HG03135 (cell line): ENCODE measurements around the gene PPM1L.

ENCODE experiments used
- ATAC-seq: cut with Tn5 transposase; IDR thresholded peaks from one replicate; pipeline ENCODE4 v1.9.1; 2021; ENCODE audit warnings: mild to moderate bottlenecking, moderate library complexity; ENCODE audit not compliant: unreplicated experiment

The PPM1L gene

DNA sequence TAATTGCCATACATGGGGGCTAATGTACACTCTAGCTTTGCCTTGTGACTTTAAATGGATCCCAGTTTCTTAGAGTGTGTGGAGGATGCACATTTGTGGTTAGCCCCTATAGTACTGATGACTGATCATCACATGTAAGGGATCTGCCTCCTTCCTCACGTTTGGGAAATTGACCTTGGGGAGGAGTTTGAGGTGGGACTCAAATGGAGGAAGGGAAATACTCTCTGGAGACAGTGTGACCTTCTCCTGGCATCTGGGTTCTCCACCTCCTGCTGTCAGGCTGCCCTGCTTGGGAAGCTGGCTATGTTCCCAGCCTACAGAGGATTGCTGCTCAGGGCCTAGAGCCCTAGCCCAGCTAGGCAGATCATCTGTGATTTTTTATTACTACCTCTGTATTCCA is 48.7 kb downstream of the PPM1L start:
- ATAC-seq: no peak

GRCh38 chr3:160806094-160806493 is 50.1 kb downstream of the PPM1L start:
- no peak for ATAC-seq

DNA sequence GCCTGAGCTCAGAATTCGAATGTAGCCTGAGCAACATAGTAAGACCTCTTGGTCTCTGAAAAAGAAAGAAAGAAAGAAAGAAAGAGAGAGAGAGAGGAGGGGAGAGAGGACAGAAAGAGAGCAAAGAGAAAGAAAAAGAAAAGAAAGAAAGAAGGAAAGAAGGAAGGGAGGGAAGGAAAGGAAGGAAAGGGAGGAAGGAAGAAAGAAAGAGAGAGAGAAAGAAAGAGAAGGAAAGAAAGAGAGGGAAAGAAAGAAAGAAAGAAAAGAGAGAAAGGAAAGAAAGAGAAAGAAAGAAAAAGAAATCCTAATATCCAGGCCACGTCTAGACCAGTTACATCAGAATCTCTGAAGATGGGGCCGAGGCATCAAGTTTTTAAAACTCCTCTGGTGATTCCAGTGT is 50.7 kb downstream of the PPM1L start:
- no peak for ATAC-seq

GRCh38 chr3:160808838-160809237 is 52.8 kb downstream of the PPM1L start:
- no peak for ATAC-seq

DNA sequence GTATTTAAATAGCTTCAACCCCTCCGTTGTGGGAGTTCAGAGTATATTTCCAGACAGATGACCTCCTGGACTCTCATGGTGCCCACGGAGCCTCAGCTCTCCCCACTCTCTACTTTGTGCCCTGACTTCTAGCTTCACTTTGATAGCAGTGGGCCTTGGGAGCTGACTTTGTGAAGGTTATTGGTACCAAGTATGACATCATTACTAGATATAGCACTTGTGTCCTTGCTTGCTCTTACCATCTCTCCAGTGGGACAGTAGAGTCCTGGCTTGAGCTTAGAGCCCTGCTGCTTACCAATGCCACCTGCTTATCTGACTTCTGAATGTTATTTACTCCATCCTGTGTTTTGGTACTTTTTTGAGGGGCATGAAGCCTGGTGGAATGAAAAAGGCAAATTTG is 53.4 kb downstream of the PPM1L start:
- no peak for ATAC-seq

GRCh38 chr3:160810362-160811236 is 54.6 kb downstream of the PPM1L start:
- no peak for ATAC-seq

- no peak for ATAC-seq
Measured at GRCh38 chr3:160811237-160811548, 55.2 kb downstream of the PPM1L start.

DNA sequence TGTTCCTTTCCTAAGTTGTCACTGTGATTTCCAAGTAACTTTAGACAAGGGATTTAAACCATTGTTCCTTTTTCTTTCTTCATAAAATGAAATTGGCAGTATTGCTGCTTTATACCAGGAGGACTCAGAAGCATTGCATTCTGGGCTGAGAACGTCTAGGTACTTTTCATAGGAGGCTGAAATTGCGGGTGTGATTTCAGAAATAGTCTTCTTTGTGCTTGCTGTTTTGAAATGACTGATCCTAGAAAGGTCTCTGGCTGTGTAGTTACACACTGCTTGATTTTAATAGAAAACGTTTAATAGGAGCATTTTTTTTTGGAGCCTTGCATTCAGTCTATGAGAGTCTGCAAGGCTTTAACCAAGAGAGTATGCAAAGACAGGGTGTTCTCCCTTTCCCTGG is 56.3 kb downstream of the PPM1L start:
- ATAC-seq: no peak

- ATAC-seq: no peak
Measured at GRCh38 chr3:160815280-160815679, 59.2 kb downstream of the PPM1L start.

GRCh38 chr3:160820022-160820421 is 64.0 kb downstream of the PPM1L start:
- ATAC-seq: no peak

DNA sequence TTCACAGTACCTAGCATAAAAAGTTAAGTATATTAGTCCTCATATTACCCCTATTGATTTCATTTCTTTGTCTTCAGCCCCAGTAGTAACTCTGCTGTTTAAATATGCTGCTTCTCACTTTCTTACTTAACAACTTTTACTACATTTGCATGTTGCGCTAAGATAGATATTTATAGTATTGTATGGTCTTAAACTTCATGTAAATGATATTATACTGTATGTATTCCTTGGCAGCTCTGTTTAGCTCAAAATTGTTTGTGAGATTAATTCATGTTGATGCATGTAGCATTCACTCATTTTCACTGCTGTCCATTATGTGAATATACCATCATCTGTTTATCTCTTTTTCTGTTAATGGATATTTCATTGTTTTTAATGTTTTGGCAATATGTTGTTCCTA is 64.4 kb downstream of the PPM1L start:
- no peak for ATAC-seq

GRCh38 chr3:160822936-160823335 is 66.9 kb downstream of the PPM1L start:
- no peak for ATAC-seq

- ATAC-seq: no peak
Measured at GRCh38 chr3:160825311-160825800, 69.3 kb downstream of the PPM1L start.

- no peak for ATAC-seq
Measured at GRCh38 chr3:160826408-160826807, 70.4 kb downstream of the PPM1L start.

DNA sequence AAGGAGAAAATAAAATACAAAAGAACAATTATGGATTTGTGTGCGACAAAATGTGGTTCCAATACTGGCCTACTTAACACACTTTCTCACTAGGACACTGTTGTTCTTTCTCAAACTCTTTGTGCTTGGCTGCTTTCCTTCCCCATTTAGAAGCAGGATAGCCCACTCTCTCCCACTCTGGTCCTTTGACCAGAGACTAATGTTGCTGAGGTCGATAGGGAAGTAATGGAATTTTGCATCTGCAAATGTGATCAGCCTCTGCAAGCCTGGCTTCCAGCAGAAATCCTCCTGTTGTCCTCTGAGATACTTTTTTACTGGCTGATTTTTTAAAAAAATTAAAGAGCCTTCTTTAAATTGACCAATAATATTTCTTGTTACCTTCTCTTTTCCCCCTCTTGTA is 71.0 kb downstream of the PPM1L start:
- ATAC-seq: no peak

DNA sequence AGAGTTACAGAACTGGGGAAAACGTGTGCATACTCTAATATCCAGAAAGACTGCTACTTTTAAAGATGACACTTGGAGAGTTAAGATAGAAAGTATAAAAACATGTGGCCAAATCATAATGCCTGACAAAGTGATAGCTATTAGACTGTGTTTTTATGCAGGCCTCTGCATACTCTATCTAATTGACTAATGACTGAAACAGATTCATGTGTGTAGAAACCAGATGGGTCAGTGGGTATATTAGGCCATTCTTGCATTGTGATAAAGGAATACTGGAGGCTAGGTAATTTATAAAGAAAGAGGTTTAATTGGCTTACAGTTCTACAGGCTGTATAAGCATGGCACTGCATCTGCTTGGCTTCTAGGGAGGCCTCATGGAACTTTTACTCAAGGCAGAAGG is 71.5 kb downstream of the PPM1L start:
- ATAC-seq: no peak

GRCh38 chr3:160828880-160829279 is 72.8 kb downstream of the PPM1L start:
- ATAC-seq: no peak

- ATAC-seq: no peak
Measured at GRCh38 chr3:160829486-160830009, 73.5 kb downstream of the PPM1L start.

GRCh38 chr3:160830796-160831195 is 74.8 kb downstream of the PPM1L start:
- ATAC-seq: no peak

GRCh38 chr3:160831401-160831800 is 75.4 kb downstream of the PPM1L start:
- ATAC-seq: no peak

- no peak for ATAC-seq
Measured at GRCh38 chr3:160837394-160837980, 81.5 kb downstream of the PPM1L start.

- no peak for ATAC-seq
Measured at GRCh38 chr3:160840590-160840989, 84.6 kb downstream of the PPM1L start.
